Renal cortex interstitium (tissue), 11 donors: Measurements from ENCODE around the gene AMN. TPM values are rescaled to one million over a fixed set of nuclear protein-coding genes. Genes with fewer than 3 reads are reported as not detected.

ENCODE experiments used
- DNase-seq, 11 donors: peaks; one replicate each; pipeline ENCODE4 v3.0.0-alpha.2; 2013; ENCODE audit warnings: low read depth in 9 of 11, low spot score in 4 of 11; ENCODE audit errors: extremely low read depth in 1 of 11
- polyA plus RNA-seq, 3 donors: library from polyadenylated mRNA; unstranded; fragments of 120-200 nt; gene quantifications; one replicate each; pipeline ENCODE4 v1.2.1, GENCODE V29; 2013; ENCODE audit not compliant: insufficient read length in 3 of 3

AMN gene
- polyA plus RNA-seq, 3 donors, result 19.9 to 52.1 (median 42.7) TPM

DNA sequence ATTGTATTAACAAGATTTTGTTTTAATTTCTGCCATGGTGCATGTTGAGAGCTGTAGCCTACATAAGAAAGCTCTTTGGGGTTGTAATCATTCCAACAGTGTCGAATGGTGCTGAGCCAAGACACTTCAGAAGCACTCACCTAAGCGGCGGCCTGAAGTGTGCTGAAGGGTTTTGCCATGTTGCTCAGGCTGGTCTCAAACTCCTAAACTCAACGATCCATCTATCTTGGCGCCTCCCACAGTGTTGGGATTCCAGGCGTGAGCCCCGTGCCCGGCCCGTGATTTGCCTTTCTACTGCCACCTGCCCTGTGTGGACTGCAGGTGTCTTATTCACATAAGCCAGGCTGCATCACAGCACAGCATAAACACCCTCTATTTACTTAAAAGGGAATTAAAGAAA lies 48.9 kb downstream of the AMN start:
- DNase-seq, result no peak

DNA sequence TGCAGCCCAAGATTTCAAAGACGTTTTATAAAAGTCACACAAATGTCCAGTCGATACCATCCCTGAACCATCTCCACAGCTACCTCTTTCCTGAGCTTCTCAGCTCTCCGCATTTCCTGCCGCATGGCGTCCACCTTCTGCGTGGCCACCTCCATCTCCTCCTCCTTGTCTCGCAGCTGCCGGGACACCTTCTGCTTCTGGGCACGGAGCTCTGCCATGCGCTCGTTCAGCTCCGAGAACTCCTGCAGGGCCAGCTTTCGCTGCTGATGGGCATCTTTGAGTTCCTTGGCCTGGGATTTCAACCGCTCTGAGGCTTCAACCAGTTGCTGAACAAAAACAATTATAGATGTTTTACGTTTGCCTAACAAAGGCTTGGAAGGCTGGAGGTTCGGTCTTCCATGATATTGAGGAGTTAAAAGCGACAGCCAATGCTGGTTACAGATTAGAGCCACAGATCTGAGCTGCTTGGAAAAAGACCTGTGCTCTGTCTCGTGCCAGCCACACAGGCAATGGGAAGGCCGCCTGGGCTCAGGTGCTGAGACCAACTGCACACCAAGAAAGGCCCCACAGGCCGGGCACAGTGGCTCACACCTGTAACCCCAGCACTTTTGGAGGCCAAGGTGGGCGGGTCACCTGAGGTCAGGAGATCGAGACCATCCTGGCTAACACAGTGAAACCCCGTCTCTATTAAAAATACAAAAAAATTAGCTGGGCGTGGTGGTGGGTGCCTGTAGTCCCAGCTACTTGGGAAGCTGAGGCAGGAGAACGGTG lies 49.6 kb downstream of the AMN start:
- DNase-seq, result no peak

DNA sequence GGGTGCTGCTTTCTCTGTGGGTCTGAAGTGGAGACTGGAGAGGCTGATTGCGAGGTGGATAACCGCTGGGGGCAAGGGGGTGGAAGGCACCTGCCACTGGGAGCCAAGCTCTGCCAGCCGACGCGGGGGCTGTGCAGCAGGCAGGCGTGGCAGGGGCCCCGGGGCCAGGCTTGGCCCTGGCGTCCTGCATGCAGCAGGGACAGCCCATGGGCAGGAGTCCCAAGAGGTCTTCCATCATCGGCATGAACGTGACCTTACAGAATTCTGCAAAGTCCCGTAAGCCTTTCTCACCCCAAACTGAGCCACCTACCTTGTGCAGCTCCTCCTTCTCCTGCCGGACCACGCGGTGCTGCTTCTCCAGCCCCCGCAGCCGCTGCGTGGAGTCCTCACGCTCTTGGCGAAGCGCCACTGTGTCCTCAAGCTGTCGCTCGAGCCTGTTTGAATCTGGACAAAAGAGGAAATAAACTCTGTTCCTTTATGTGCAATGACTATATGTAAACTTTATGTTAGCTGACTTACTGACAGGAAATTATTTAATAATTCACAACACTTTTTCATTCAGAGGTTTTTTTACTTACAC lies 51.3 kb downstream of the AMN start:
- no peak for DNase-seq

DNA sequence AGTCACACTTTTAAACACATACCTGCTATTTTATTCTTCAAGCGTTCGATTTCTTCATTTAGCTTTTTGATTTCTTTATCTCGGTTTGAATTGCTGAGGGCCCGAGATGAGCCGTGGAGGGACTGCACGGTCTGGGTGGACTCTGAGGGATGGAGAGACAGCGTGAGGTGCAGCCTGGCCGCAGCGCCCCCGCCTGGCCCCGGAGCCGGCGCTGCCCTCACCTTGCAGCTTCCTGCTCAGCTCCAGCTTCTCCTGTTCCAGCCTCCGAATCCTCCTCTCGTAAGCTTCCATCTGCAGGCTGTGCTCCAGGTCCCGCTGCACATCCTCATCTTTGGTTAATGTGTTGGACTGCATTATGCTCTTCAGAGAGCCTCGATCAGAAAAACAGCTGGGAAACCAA lies 53.2 kb downstream of the AMN start:
- no peak for DNase-seq

DNA sequence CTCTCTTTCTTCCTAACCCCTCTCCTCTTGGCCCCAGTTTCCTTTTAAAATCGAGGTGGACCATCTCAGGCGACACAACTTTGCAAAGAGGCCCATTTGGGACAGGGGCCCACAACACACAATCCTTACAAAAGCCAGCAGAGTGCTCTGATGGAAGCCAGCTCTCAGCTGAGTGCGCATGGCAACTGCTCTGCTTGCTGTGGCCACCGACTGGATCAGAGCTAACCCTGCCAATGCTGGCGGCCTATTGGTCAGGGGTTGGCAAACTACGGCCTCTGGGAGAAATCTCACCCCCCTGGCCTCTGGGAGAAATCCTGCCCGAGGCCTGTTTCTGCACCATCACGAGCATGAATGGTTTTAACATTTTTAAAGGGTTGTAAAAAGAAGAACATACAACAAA lies 55.0 kb downstream of the AMN start:
- no peak for DNase-seq

DNA sequence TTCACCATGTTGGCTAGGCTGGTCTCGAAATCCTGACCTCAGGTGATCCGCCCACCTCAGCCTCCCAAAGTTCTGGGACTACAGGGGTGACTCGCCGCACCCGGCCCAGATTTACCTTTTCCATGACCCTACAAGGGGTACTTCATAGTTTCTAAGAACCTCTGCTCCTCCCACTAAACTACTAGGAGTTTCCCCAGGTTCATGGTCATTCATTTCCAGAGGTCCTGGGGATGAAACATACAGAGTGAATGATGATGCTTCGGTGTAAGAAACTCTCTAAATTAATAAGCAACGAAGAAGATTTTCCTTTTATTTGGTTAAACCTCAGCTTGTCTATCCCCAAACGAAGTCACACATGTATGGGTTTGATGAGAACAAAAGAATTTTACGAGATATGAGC lies 56.9 kb downstream of the AMN start:
- DNase-seq, result no peak

DNA sequence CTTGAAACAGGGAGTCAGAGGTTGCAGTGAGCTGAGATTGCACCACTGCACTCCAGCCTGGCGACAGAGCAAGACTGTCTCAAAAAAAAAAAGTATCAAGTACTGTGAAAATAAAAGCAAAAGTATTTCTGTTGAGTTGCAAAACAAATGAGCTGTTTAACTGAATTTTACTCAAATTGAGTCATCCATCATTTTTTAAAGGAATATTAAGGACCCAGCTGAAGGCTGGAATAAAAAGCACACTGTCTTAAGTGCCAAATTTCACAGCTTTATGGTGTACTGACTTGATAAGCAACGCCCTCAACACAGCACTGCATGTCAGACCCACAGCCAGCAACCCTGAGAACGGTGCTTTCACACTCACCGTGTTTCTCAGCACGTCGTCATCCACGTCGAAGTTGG lies 57.9 kb downstream of the AMN start:
- no peak for DNase-seq

Other genes with a start within 250 kb of the AMN start
- gene TRAF3, start 145.2 kb upstream of the AMN start, polyA plus RNA-seq, result 10 to 100 TPM; 16.2 to 18.2 (median 16.9) TPM
- gene CDC42BPB, start 134.9 kb downstream of the AMN start, polyA plus RNA-seq, result 10 to 100 TPM; 74.0 to 98.5 (median 84.0) TPM
- not detected for gene LBHD2, start 161.5 kb downstream of the AMN start, polyA plus RNA-seq
- gene EXOC3L4, start 172.1 kb downstream of the AMN start, polyA plus RNA-seq, result 1 to 10 TPM; 2.4 to 8.7 (median 4.5) TPM
- gene TNFAIP2, start 200.8 kb downstream of the AMN start, polyA plus RNA-seq, result 10 to 100 TPM; 22.8 to 38.0 (median 31.7) TPM